GM19351 (cell line): ENCODE measurements around the gene MAP7.

Source experiments
- ATAC-seq: cut with Tn5 transposase; IDR thresholded peaks from one replicate; pipeline ENCODE4 v1.9.1; 2021; ENCODE audit warnings: mild to moderate bottlenecking, moderate library complexity; ENCODE audit not compliant: unreplicated experiment

MAP7 gene

GRCh38 chr6:136534268-136534667 is 16.0 kb downstream of the MAP7 start:
- ATAC-seq = no peak

DNA sequence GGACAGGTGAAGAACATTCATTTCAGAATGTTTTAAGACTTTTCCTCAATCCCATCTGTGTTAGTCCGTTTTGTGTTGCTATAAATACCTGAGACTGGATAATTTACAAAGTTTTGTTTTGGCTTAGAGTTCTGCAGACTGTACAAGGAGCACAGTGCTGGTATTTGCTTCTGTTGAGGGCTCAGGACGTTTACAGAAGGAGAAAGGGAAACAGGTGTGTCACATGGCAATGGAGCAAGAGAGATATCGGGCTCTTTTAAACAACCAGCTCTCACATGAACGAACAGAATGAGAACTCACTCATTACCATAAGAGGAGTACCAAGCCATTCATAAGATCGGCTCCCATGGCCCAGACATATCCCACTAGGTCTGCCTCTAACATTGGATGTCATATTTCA is 16.7 kb downstream of the MAP7 start:
- ATAC-seq = no peak

- ATAC-seq = no peak
Observed at GRCh38 chr6:136532030-136532429, 18.2 kb downstream of the MAP7 start.

- no peak for ATAC-seq
Observed at GRCh38 chr6:136529710-136530109, 20.5 kb downstream of the MAP7 start.

DNA sequence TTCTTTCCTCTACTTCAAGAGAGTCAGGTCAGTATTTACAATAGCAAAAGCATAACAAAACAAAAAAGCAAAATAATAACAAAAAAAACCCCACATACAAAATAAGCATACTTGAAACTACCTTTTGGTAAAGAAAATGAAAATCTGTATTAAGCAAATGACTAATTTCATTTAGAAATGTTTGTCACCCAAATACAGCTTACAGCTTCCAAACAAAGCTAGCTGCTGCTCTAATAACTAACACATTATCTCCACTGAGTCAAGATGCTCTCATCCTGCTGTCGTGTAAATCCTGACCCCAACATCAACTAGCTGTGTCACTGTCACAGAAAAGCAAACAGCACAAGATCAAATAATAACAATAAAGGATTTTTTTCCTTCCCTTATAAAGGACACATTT is 21.7 kb downstream of the MAP7 start:
- ATAC-seq = no peak

GRCh38 chr6:136527831-136528230 is 22.4 kb downstream of the MAP7 start:
- ATAC-seq = no peak

- ATAC-seq = no peak
Observed at GRCh38 chr6:136526937-136527336, 23.3 kb downstream of the MAP7 start.

- no peak for ATAC-seq
Observed at GRCh38 chr6:136526196-136526930, 23.9 kb downstream of the MAP7 start.

DNA sequence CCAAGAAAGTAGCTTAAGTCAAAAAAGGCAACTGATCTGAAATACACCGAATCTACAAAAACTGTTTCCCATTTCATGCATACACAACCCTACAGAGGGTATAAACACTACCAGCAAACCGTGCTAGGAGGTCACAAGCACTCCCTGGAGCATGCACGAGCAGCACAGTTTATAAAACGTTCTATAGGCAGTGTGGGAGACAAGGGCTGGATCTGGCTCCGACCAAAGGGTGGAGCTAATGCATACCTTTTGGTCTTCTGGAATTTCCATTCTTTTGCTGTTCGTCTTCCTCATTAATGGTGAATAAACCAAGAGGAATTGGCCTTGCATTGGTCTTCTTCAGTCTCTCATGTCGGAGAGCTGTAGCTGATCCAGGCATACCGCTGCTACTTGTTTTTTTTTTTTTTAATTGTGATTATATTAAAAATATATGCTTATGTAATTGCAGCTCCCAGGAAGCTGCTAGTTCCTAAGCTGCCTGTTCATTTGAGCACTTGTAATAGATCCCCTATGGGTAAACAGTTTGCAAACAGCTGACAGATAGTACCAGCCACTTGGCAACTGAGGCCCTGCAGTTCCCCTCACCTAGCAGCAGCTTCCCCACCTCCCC is 24.5 kb downstream of the MAP7 start:
- ATAC-seq = no peak

DNA sequence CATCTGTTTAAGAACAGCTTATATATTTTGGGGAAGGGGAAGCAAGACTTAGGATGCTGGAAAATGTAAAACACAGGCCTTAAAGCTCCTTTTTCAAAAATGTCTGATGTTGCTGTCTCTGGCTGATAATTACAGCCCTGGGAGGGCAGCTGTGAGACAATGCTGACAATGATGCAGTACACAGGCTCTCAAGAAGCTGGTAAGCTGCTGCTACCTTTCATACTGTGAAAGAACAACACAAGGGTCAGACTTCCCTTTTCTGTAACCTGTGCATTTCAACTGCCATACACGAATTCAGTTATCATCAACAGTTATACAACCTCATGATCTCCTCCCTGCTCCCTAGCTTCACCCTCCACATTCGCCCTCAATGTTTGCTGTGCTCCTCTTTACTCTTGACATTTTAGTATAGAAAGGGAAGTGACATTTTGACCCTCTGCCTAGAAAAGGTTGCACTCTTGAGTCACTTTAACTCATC is 25.2 kb downstream of the MAP7 start:
- no peak for ATAC-seq

- ATAC-seq = no peak
Observed at GRCh38 chr6:136524339-136524935, 25.8 kb downstream of the MAP7 start.

GRCh38 chr6:136523196-136523595 is 27.0 kb downstream of the MAP7 start:
- ATAC-seq = no peak

- ATAC-seq = no peak
Observed at GRCh38 chr6:136522636-136523035, 27.6 kb downstream of the MAP7 start.

GRCh38 chr6:136521911-136522310 is 28.3 kb downstream of the MAP7 start:
- ATAC-seq = no peak

DNA sequence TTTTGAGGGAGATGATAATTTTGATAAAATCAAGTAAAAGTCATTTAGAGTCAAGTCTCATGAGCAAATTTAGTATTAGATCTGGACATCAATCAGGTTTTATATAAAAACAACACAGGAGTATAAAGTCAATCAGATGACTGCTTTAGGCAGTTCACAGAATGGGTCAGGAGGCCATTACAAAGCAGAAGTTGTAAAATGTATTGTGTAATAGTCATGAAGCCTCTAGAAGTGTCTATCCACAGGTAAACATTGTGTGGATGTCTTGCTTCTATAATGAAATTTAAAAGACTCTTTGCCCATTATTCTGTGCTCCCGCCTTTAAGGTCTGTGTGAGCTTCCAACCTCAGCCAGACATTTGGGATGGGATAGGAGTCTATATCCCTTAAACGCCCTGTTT is 28.8 kb downstream of the MAP7 start:
- no peak for ATAC-seq

DNA sequence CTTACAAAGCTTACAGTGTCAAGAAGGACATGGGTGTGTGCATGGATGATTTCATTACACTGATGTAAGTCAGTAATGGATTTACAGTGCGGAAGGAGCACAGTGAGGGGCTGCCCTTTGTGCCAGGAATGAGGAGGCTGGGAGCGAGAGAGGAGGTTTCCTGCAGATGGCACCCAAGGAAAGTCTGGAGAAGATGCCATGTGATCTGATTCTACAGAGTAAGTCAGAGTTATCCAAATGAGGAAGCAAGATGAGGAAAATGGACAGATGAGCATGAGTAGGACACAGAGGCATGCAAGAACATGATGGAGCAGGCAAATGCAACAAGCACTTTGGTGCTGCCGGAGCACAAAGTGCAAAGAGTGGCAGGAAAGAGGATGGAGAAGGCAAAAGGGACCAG is 29.7 kb downstream of the MAP7 start:
- ATAC-seq = no peak

DNA sequence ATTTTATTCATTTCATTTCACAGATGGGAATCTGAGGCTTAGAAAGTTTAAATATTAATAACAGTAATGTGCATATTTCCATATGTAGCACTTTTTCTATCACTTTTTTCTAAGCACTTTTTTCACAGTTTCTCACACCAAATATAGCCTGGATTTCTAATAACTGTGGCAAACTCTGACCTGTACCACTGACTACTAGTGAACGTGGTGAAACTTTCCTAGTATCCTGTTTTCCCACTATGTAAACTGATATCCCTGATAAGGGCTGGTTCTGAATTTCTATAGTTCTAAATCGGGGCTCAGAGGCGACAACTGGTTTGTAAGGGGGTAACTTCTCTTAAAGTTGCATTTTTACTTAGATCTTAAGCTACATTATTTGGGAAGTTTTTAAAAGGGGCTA is 32.6 kb downstream of the MAP7 start:
- ATAC-seq = no peak

DNA sequence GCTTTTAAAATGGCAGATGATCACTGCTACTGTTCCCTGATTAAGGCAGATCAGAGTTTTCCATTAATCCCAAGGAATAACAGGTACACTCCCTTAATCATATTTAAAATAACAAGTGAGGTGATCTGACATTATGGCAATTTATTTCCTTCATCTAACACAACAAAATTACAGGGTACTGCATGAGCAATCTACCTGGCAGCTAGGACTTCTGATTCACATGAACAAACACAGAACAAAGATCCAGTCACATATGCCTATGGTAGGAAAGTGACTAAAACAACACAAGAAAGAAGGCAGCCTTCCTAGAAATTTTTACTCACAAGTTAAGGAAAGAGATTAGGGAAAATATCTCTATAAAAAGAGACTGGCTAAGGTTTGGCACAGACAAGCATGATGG is 33.2 kb downstream of the MAP7 start:
- no peak for ATAC-seq

DNA sequence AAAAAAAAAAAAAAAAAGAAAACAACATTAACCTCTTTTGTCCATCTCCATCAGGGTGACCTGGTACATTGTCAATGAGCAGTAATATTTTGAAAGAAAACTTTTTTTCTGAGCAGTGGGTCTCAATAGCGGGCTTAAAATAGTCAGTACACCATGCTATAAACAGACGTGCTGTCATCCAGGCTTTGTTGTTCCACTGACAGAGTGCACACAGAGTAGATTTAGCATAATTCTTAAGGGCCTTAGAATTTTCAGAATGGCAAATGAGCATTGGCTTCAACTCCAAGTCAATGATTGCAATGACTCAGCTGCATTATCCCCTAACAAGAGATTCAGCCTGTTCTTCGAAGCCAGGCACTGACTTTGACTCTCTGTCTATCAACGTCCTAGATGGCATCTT is 35.6 kb downstream of the MAP7 start:
- no peak for ATAC-seq

GRCh38 chr6:136511926-136512325 is 38.3 kb downstream of the MAP7 start:
- ATAC-seq = no peak

DNA sequence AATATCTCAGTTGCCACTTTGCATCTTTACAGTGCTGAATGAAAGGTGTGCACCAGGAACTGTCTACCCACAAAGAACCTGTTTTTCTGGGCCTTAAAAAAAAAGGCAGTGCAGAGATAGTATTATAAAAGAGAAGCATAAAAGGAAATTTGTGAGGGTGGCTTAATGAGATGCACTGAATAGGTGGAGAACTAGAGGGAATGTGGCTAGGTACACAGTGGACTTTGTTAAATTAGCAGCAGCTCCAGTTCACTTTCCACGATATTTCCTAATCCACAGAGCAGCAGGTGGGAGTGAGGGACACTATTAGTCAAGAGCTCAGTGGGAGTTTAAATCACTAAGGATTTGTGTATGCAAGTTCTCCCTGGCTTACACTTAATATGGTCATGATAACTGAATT is 38.8 kb downstream of the MAP7 start:
- no peak for ATAC-seq

DNA sequence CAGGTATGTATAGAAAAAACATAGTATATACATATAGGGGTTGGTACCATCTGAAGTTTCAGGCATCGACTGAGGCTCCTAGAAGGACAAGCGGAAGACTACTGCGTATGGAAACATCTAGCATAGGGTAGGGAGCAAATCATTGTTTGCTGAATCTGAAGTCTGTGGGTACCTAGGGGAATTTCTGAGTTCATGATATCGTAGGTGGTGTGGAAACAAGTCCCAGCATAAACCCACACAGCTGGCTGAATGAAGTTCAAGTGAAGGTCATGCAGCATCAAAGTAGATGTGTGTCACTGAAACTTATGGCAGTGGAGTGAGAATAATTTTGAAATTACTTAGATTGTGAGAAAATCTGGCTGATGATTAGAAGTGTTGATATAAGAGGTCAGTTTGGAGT is 39.4 kb downstream of the MAP7 start:
- no peak for ATAC-seq
